PC-9 (cell line): ENCODE results near the gene STYXL1. TPM values are rescaled to one million over a fixed set of nuclear protein-coding genes. Genes with fewer than 3 reads are reported as not detected.

ENCODE experiments used
- BruUV-seq: library from RNA; stranded (reverse); fragments of 400-500 nt; replicated peaks from 2 replicates; lab custom pipeline; 2021; lab: Mats Ljungman, UMichigan
- CTCF ChIA-PET: fragments of 300-600 bp; sonication (Branson Sonifier 250); formaldehyde crosslinking; loops from one replicate; lab custom pipeline; 2022; ENCODE audit warnings: antibody characterized with exemption; lab: Charles Lee
- POLR2A ChIA-PET: fragments of 300-600 bp; sonication (Branson Sonifier 250); formaldehyde crosslinking; loops from one replicate; lab custom pipeline; 2022; ENCODE audit warnings: antibody characterized with exemption; ENCODE audit not compliant: unreplicated experiment; lab: Charles Lee
- DNase-seq, 2 experiments: peaks; one replicate each; pipeline versions ENCODE4 v3.0.0 to v3.0.0-alpha.2; 2015 to 2022; ENCODE audit warnings: mixed read lengths in 1 of 2
- H2AFZ ChIP-seq: fragments of 200-600 bp; sonication (generic); 2 replicates; pipeline ENCODE4 v1.8.1; 2017; ENCODE audit warnings: antibody characterized with exemption
- H3F3A ChIP-seq: fragments of 200-600 bp; sonication (generic); 2 replicates; pipeline ENCODE4 v1.8.1; 2017; ENCODE audit warnings: antibody characterized with exemption, mild to moderate bottlenecking, low read depth; ENCODE audit not compliant: insufficient read depth
- H3K27ac ChIP-seq: fragments of 200-600 bp; sonication (generic); 2 replicates; pipeline ENCODE4 v1.6.1; 2016; ENCODE audit warnings: mixed run types
- H3K27me3 ChIP-seq: fragments of 200-600 bp; sonication (generic); 2 replicates; pipeline ENCODE4 v1.6.1; 2016; ENCODE audit warnings: low read depth, mixed run types; ENCODE audit not compliant: insufficient read depth
- H3K36me3 ChIP-seq: fragments of 200-600 bp; sonication (generic); 2 replicates; pipeline ENCODE4 v1.6.1; 2016; ENCODE audit warnings: low read depth, mixed run types
- H3K4me1 ChIP-seq: fragments of 200-600 bp; sonication (generic); replicated peaks from 2 replicates; pipeline ENCODE4 v1.6.1; 2016; ENCODE audit warnings: mixed run types; ENCODE audit not compliant: insufficient read depth
- H3K4me2 ChIP-seq: fragments of 200-600 bp; sonication (generic); 2 replicates; pipeline ENCODE4 v1.6.1; 2017; ENCODE audit warnings: mixed run types
- H3K4me3 ChIP-seq: fragments of 200-600 bp; sonication (generic); 2 replicates; pipeline ENCODE4 v1.6.1; 2016; ENCODE audit warnings: mixed run types
- H3K79me2 ChIP-seq: fragments of 200-600 bp; sonication (generic); 2 replicates; pipeline ENCODE4 v1.6.1; 2017; ENCODE audit warnings: low read depth, mixed run types
- H3K9me2 ChIP-seq: fragments of 200-600 bp; sonication (generic); 2 replicates; pipeline ENCODE4 v1.8.1; 2017; ENCODE audit warnings: mild to moderate bottlenecking; ENCODE audit not compliant: insufficient read depth
- H3K9me3 ChIP-seq: fragments of 200-600 bp; sonication (generic); 2 replicates; pipeline ENCODE4 v1.8.1; 2016; ENCODE audit warnings: low read depth; ENCODE audit not compliant: insufficient read depth
- H4K20me1 ChIP-seq: fragments of 200-600 bp; sonication (generic); 2 replicates; pipeline ENCODE4 v1.8.1; 2017; ENCODE audit not compliant: insufficient read depth
- CTCF ChIP-seq: fragments of 200-600 bp; sonication (generic); conservative IDR thresholded peaks from 2 replicates; pipeline ENCODE4 v1.6.1; 2017; ENCODE audit warnings: mixed run types, antibody characterized with exemption, mild to moderate bottlenecking, moderate library complexity
- EZH2 ChIP-seq: fragments of 200-600 bp; sonication (generic); IDR thresholded peaks from 2 replicates; pipeline ENCODE4 v1.8.0; 2017; ENCODE audit warnings: antibody characterized with exemption, low read depth
- intact Hi-C: fragments of 100-400 bp; cut with micrococcal nuclease; formaldehyde crosslinking; loops from one replicate; pipeline ENCODE4 v1.10.0; 2022; ENCODE audit not compliant: unreplicated experiment
- total RNA-seq: library from RNA; stranded (reverse); gene quantifications from 2 replicates; pipeline ENCODE4 v1.2.3, GENCODE V29; 2021

Gene STYXL1
- total RNA-seq, 1 experiment from 2014 or later = 77.7 TPM

GRCh38 chr7:75971309-75971960 is 76.4 kb downstream of the STYXL1 start:
- Histone ChIP-seq H3K4me2 (no peak overlapping the region), H3K27me3 (no peaks in the 10 kb centered on the region), H3K27ac (no peak overlapping the region), H3K36me3 (peaks cover 9% of the 10 kb centered on the region; the same call in 1 of the 2 replicates), H3F3A (0 out of 2 replicates have a peak, but pooled peaks cover 4% of the 10 kb centered on the region), H3K4me3 (no peak overlapping the region), H3K9me3 (no peaks in the 10 kb centered on the region), H4K20me1 (no peaks in the 10 kb centered on the region), H3K4me1 (no peaks in the 10 kb centered on the region), H3K79me2 (no peaks in the 10 kb centered on the region), H3K9me2 (no peaks in the 10 kb centered on the region), H2AFZ (no peak overlapping the region)
- DNase-seq = no peak
- intact Hi-C loops = no loop called here
- POLR2A ChIA-PET = no interaction called here
- CTCF ChIA-PET = no interaction called here
- TF ChIP-seq CTCF = no peak
- TF ChIP-seq EZH2 = no peak
- no TSS peak for BruUV-seq

GRCh38 chr7:75969704-75970498 is 77.9 kb downstream of the STYXL1 start:
- ChIA-PET POLR2A (no interaction called here), CTCF (no interaction called here)
- 0 out of 2 replicates have a peak, but pooled peaks cover 4% of the 10 kb centered on the region for H3F3A ChIP-seq
- H3K4me1 ChIP-seq = no peaks in the 10 kb centered on the region
- H3K4me3 ChIP-seq = no peak overlapping the region
- no peak overlapping the region for H3K27ac ChIP-seq
- no peaks in the 10 kb centered on the region for H3K9me2 ChIP-seq
- H3K79me2 ChIP-seq = no peaks in the 10 kb centered on the region
- H3K27me3 ChIP-seq = no peaks in the 10 kb centered on the region
- H4K20me1 ChIP-seq = no peaks in the 10 kb centered on the region
- BruUV-seq = no TSS peak
- H3K4me2 ChIP-seq = no peak overlapping the region
- intact Hi-C loops = no loop called here
- H2AFZ ChIP-seq = no peak overlapping the region
- no peak for DNase-seq
- peaks cover 9% of the 10 kb centered on the region; the same call in 1 of the 2 replicates for H3K36me3 ChIP-seq
- TF ChIP-seq EZH2 (no peak), CTCF (no peak)
- H3K9me3 ChIP-seq = no peaks in the 10 kb centered on the region

- Histone ChIP-seq H3K27me3 (no peaks in the 10 kb centered on the region), H3F3A (no peaks in the 10 kb centered on the region), H3K4me1 (no peaks in the 10 kb centered on the region), H3K9me3 (no peaks in the 10 kb centered on the region), H2AFZ (no peak overlapping the region), H3K36me3 (peaks cover 9% of the 10 kb centered on the region; the same call in 1 of the 2 replicates), H3K9me2 (no peaks in the 10 kb centered on the region), H3K4me3 (no peak overlapping the region), H3K79me2 (no peaks in the 10 kb centered on the region), H3K4me2 (no peak overlapping the region), H3K27ac (no peak overlapping the region), H4K20me1 (no peaks in the 10 kb centered on the region)
- no TSS peak for BruUV-seq
- TF ChIP-seq CTCF (no peak), EZH2 (no peak)
- intact Hi-C loops = no loop called here
- POLR2A ChIA-PET = no interaction called here
- CTCF ChIA-PET = no interaction called here
- DNase-seq = no peak
These were observed 78.6 kb downstream of the STYXL1 start for GRCh38 chr7:75969182-75969581.
